LNCaP clone FGC (cell line): ENCODE results near the gene RCAN1.

Source experiments
- DNase-seq: peaks from one replicate; pipeline ENCODE4 v3.0.0-alpha.2; 2011; ENCODE audit warnings: low read depth
- H3K4me3 ChIP-seq: 2 replicates; pipeline ENCODE4 v1.5.1; 2011; ENCODE audit warnings: mild to moderate bottlenecking, low read depth, low read length, control low read depth
- TF ChIP-seq, protein P1 (sequence below): IDR thresholded peaks from 2 replicates; pipeline ENCODE4 v1.5.1; 2012; ENCODE audit warnings: mild to moderate bottlenecking; ENCODE audit not compliant: control insufficient read depth, insufficient read depth; ENCODE audit errors: extremely low read depth

The RCAN1 gene

DNA sequence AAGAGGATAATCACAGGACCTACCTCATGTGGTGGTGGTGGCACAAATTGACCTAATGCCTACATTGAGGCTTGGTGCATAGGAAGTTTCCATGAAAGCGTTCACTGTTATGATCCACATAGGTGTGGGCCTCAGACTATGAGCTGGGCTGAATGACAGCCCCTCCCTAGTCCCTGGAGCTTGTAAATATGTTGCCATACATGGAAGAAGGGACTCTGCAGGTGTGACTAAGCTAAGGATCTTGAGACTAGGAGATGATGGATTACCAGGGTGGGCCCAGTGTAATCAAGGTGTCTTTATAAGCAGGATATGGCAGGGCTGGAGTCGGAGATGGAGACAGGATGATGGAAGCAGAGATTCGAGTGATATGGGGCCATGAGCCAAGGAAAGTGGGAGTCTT lies 71.9 kb downstream of the RCAN1 start:
- H3K4me3 ChIP-seq, result no peak overlapping the region
- TF ChIP-seq, protein P1, sequence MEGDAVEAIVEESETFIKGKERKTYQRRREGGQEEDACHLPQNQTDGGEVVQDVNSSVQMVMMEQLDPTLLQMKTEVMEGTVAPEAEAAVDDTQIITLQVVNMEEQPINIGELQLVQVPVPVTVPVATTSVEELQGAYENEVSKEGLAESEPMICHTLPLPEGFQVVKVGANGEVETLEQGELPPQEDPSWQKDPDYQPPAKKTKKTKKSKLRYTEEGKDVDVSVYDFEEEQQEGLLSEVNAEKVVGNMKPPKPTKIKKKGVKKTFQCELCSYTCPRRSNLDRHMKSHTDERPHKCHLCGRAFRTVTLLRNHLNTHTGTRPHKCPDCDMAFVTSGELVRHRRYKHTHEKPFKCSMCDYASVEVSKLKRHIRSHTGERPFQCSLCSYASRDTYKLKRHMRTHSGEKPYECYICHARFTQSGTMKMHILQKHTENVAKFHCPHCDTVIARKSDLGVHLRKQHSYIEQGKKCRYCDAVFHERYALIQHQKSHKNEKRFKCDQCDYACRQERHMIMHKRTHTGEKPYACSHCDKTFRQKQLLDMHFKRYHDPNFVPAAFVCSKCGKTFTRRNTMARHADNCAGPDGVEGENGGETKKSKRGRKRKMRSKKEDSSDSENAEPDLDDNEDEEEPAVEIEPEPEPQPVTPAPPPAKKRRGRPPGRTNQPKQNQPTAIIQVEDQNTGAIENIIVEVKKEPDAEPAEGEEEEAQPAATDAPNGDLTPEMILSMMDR, result no peak
- no peak for DNase-seq

DNA sequence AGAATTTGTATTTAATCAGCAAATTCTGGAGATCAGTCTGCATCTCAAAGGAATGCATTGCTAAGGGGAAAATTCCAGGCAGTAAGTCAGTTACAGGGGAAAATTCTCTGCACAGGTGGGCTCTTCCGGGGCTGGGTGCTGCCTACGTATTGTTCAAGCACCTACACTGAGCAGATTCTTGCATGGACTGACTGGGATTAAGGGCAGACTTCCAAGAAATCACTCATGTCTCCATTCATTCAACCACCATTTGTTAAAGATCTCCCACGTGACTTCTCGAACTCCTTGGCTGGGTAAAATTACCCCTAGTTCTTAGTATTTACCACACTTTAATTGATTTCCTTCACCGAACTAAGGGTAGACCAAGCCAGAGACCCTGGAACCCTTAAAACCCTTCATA lies 74.7 kb downstream of the RCAN1 start:
- no peak for DNase-seq
- TF ChIP-seq, protein P1, result no peak

DNA sequence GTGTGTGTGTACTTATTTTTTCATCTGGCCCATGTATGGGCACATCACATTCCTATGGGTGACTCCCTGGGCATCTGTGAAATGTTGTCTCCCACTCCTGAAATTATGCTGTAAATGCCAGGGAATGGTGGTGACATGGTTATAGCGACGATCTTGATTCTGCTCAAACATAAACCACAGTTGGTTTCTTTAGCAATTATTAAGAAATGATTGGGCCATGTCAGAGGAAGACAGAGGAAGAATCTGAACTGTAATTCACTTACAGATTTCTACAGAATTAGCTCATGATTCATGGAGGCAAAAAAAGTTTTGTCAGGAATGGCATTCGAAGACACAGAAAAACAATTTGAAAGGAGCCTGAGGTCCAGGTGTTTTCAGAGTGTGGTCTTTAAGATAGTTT lies 77.1 kb downstream of the RCAN1 start:
- H3K4me3 ChIP-seq, result no peak overlapping the region
- DNase-seq, result no peak
- TF ChIP-seq, protein P1, result no peak

More for the DNA sequence above, 74.7 kb downstream of the RCAN1 start:
- H3K4me3 ChIP-seq, result no peak overlapping the region

DNA sequence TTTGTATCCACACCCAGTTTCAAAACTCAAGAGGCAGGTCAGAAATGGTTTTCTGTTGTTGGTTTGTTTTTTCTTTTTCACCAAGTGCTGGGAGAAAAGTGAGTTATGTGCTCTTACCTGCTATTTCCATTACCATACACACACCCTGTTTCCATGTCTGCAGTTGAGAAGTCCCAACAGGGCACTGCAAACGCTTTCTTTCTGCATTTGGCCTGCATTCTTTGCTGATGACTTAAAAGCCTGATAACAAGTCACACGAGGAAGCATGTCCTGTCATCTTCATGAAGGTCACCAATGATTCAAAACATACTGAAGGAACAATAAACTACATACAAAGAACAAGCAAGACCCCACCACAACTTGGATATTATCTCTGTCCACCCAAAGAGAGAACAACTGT lies 78.1 kb downstream of the RCAN1 start:
- TF ChIP-seq, protein P1, result no peak
- H3K4me3 ChIP-seq, result no peak overlapping the region
- DNase-seq, result no peak

DNA sequence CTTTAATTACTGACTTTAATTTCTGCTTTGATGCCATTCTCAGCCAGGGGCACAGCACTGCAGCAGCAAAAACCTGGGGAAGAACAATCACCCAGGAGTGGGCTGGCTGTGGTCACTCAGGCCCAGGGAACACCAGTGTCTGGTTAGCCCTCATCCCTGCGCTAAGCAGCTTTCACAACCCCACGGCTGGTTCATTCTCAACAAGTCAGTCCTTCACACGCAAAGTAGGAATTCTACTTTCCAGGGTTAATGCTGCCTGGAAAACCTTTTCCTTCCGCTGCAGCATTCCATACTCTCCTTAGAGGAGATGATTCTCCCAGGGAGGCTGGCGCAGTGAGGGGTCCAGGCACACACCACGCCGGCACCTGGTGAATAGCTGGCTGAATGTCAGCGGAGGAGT lies 78.6 kb downstream of the RCAN1 start:
- no peak overlapping the region for H3K4me3 ChIP-seq
- TF ChIP-seq, protein P1, result no peak
- DNase-seq, result no peak

DNA sequence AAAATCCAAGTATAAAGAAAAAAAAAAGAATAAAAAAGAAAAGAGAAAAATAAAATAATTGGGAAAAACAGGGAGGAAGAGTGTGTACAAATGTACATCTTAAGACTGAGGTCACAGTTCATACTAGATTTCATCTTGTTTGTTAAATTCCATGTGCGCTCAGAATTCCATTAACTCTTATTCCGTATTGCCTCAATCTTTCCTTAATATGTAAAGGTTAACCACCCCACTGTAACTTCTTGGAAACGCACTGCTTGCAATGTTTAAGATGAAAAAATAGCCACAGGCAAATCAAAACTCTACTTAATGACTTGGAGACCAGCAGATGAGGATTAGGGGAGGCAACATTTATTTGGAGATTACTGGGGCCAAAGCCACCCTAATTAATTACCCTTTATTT lies 79.0 kb downstream of the RCAN1 start:
- no peak for DNase-seq
- no peak overlapping the region for H3K4me3 ChIP-seq
- TF ChIP-seq, protein P1, result no peak

DNA sequence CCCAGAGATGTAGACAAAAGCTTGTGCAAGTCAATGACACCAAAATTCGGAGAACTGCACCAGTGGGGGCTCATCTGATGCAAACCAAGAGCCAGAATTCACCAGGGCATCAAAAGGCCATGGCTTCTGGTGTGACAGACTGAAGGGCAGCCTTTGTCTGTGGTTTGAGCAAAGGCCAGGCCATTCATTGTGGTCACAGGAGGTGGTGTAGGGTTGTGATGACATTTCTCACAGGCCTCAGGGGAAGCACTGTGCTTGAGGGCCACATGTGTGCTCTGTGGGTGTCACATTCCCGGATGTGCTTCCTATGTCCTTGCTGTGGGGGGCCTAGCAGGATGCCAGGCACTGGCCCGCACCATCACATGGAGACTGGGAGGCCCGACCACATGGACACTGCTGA lies 80.4 kb downstream of the RCAN1 start:
- H3K4me3 ChIP-seq, result no peak overlapping the region
- TF ChIP-seq, protein P1, result no peak
- DNase-seq, result no peak
